ENCODE results near the gene ZNF513. TPM values are rescaled to one million over a fixed set of nuclear protein-coding genes. Genes with fewer than 3 reads are reported as not detected.

Gene ZNF513
- total RNA-seq, 1 donor from 2014 or later: 7.1 TPM

- FAIRE-seq: no peak
- H3K4me3 ChIP-seq (ENCODE audit: low read depth, low read length): no peak overlapping the region
- TF ChIP-seq CTCF (IDR thresholded peaks at IDR 0.05; ENCODE audit: insufficient read depth, low read length, severe bottlenecking): no peak
- no peak for DNase-seq (ENCODE audit: low read depth)
- no peaks in the 10 kb centered on the region for H3K27me3 ChIP-seq (ENCODE audit: control insufficient read depth, insufficient read depth, low read length)
- H3K36me3 ChIP-seq (ENCODE audit: control insufficient read depth, insufficient read depth, low read length): peaks cover 30% of the 10 kb centered on the region
These were observed 1.7 kb downstream of the ZNF513 start for GRCh38 chr2:27378809-27379290.

- DNase-seq (ENCODE audit: low read depth) (no peak), FAIRE-seq (no peak)
- TF ChIP-seq CTCF (IDR thresholded peaks at IDR 0.05; ENCODE audit: insufficient read depth, low read length, severe bottlenecking): peak; percentile 36
- Histone ChIP-seq H3K36me3 (ENCODE audit: control insufficient read depth, insufficient read depth, low read length) (peaks cover 28% of the 10 kb centered on the region), H3K27me3 (ENCODE audit: control insufficient read depth, insufficient read depth, low read length) (no peaks in the 10 kb centered on the region), H3K4me3 (ENCODE audit: low read depth, low read length) (no peak overlapping the region)
These were observed 2.3 kb downstream of the ZNF513 start for GRCh38 chr2:27378096-27378808.

- FAIRE-seq (no peak), DNase-seq (ENCODE audit: low read depth) (no peak)
- peaks cover 31% of the 10 kb centered on the region for H3K36me3 ChIP-seq (ENCODE audit: control insufficient read depth, insufficient read depth, low read length)
- no peak overlapping the region for H3K4me3 ChIP-seq (ENCODE audit: low read depth, low read length)
- no peak for TF ChIP-seq CTCF (IDR thresholded peaks at IDR 0.05; ENCODE audit: insufficient read depth, low read length, severe bottlenecking)
- H3K27me3 ChIP-seq (ENCODE audit: control insufficient read depth, insufficient read depth, low read length): no peaks in the 10 kb centered on the region
These were observed 2.9 kb downstream of the ZNF513 start for GRCh38 chr2:27377618-27378095.

- DNase-seq (ENCODE audit: low read depth): no peak
- peaks cover 31% of the 10 kb centered on the region for H3K36me3 ChIP-seq (ENCODE audit: control insufficient read depth, insufficient read depth, low read length)
- no peak overlapping the region for H3K4me3 ChIP-seq (ENCODE audit: low read depth, low read length)
These were observed 3.5 kb downstream of the ZNF513 start for GRCh38 chr2:27376866-27377617.

GRCh38 chr2:27376151-27376865 lies 4.2 kb downstream of the ZNF513 start:
- DNase-seq (ENCODE audit: low read depth): no peak
- no peak for TF ChIP-seq CTCF (IDR thresholded peaks at IDR 0.05; ENCODE audit: insufficient read depth, low read length, severe bottlenecking)
- Histone ChIP-seq H3K4me3 (ENCODE audit: low read depth, low read length) (no peak overlapping the region), H3K27me3 (ENCODE audit: control insufficient read depth, insufficient read depth, low read length) (no peaks in the 10 kb centered on the region), H3K36me3 (ENCODE audit: control insufficient read depth, insufficient read depth, low read length) (peaks cover 27% of the 10 kb centered on the region)
- no peak for FAIRE-seq

More at GRCh38 chr2:27376866-27377617, 3.5 kb downstream of the ZNF513 start:
- TF ChIP-seq CTCF (IDR thresholded peaks at IDR 0.05; ENCODE audit: insufficient read depth, low read length, severe bottlenecking): no peak
- H3K27me3 ChIP-seq (ENCODE audit: control insufficient read depth, insufficient read depth, low read length): no peaks in the 10 kb centered on the region
- no peak for FAIRE-seq
